ENCODE measurements around the gene POLR1A. TPM values are rescaled to one million over a fixed set of nuclear protein-coding genes. Genes with fewer than 3 reads are reported as not detected.

The POLR1A gene
- total RNA-seq, 2 donors from 2014 or later = 17.8 to 33.4 TPM

- intact Hi-C loops (cut with DNase I) = no loop called here
- no peak for ATAC-seq
- DNase-seq = peak; percentile 8
Measured at GRCh38 chr2:86044045-86044444, 61.6 kb downstream of the POLR1A start.

GRCh38 chr2:86042256-86043168, 63.2 kb downstream of the POLR1A start:
- ATAC-seq (no peak), DNase-seq (peak; percentile 3)
- intact Hi-C loops (cut with DNase I) = no loop called here

- intact Hi-C loops (cut with DNase I) = loop anchor here in 1 of 2 donors (5.0 kb wide), 2 partner anchors 32 to 153 kb away; partner anchors contain the start of gene ST3GAL5
- DNase-seq (peak; percentile 13), ATAC-seq (no peak)
Measured at GRCh38 chr2:86039963-86040655, 65.6 kb downstream of the POLR1A start.

- ATAC-seq (no peak), DNase-seq (peak; percentile 0)
- intact Hi-C loops (cut with DNase I) = loop anchor here in 1 of 2 donors (5.0 kb wide), 2 partner anchors 33 to 152 kb away; partner anchors contain the start of gene ST3GAL5
Measured at GRCh38 chr2:86039178-86039962, 66.3 kb downstream of the POLR1A start.

- intact Hi-C loops (cut with DNase I) = loop anchor here in 1 of 2 donors (5.0 kb wide), 2 partner anchors 34 to 151 kb away; partner anchors contain the start of gene ST3GAL5
- ATAC-seq (peak; percentile 5 to 7), DNase-seq (peak; percentile 31)
Measured at GRCh38 chr2:86038291-86039081, 67.2 kb downstream of the POLR1A start.

GRCh38 chr2:86037795-86038192, 67.9 kb downstream of the POLR1A start:
- intact Hi-C loops (cut with DNase I) = loop anchor here in 1 of 2 donors (5.0 kb wide), 2 partner anchors 35 to 150 kb away; partner anchors contain the start of gene ST3GAL5
- no peak for DNase-seq
- no peak for ATAC-seq

- ATAC-seq (peak; percentile 75 to 86), DNase-seq (peak; percentile 75)
- intact Hi-C loops (cut with DNase I) = loop anchor here in 1 of 2 donors (5.0 kb wide), 2 partner anchors 35 to 150 kb away; partner anchors contain the start of gene ST3GAL5
Measured at GRCh38 chr2:86037141-86037794, 68.4 kb downstream of the POLR1A start.

- no peak for DNase-seq
- ATAC-seq = no peak
- intact Hi-C loops (cut with DNase I) = loop anchor here in 1 of 2 donors (5.0 kb wide), 2 partner anchors 36 to 149 kb away; partner anchors contain the start of gene ST3GAL5
Measured at GRCh38 chr2:86036669-86037138, 69.0 kb downstream of the POLR1A start.

GRCh38 chr2:86035883-86036668, 69.6 kb downstream of the POLR1A start:
- peak; percentile 79 for DNase-seq
- peak; percentile 69 to 84 for ATAC-seq
- intact Hi-C loops (cut with DNase I) = loop anchor here in 1 of 2 donors (5.0 kb wide), 2 partner anchors 36 to 149 kb away; partner anchors contain the start of gene ST3GAL5

- intact Hi-C loops (cut with DNase I) = loop anchor here in 1 of 2 donors (5.0 kb wide), 2 partner anchors 37 to 148 kb away; partner anchors contain the start of gene ST3GAL5
- ATAC-seq (no peak), DNase-seq (peak; percentile 15)
Measured at GRCh38 chr2:86035376-86035882, 70.3 kb downstream of the POLR1A start.

GRCh38 chr2:86033751-86034692, 71.7 kb downstream of the POLR1A start:
- DNase-seq = peak; percentile 33
- intact Hi-C loops (cut with DNase I) = no loop called here
- no peak for ATAC-seq

GRCh38 chr2:86032861-86033595, 72.7 kb downstream of the POLR1A start:
- ATAC-seq (no peak), DNase-seq (peak; percentile 11)
- intact Hi-C loops (cut with DNase I) = no loop called here

GRCh38 chr2:86031606-86032005, 74.1 kb downstream of the POLR1A start:
- ATAC-seq (no peak), DNase-seq (no peak)
- intact Hi-C loops (cut with DNase I) = no loop called here

GRCh38 chr2:86031151-86031550, 74.5 kb downstream of the POLR1A start:
- ATAC-seq = no peak
- peak; percentile 11 for DNase-seq
- intact Hi-C loops (cut with DNase I) = no loop called here

- ATAC-seq = no peak
- DNase-seq = peak; percentile 14
- intact Hi-C loops (cut with DNase I) = no loop called here
Measured at GRCh38 chr2:86029873-86030272, 75.8 kb downstream of the POLR1A start.
